ENCODE data around the gene FAS. TPM values are rescaled to one million over a fixed set of nuclear protein-coding genes. Genes with fewer than 3 reads are reported as not detected.

FAS gene
- total RNA-seq (ENCODE audit: low replicate concordance), result 8.1 and 9.2 TPM in 2 replicates
- long read RNA-seq, transcript FAS-204 (9 exons, 2,563 nt), result major isoform, 37 of 45 reads
- long read RNA-seq, transcript FAS-205 (8 exons, 1,044 nt), result minor isoform, 6 of 45 reads
- long read RNA-seq, partial matches to known transcripts, result 2 of 45 reads
- long read RNA-seq, other reads (novel, unspliced or antisense), result 0 of 45 reads

GRCh38 chr10:88990384-88991160 is at the start of gene FAS:
Gene FAS, plus strand, starts transcription at chr10:88990798. Its CDS starts 79 bp downstream, at chr10:88990877.
- Mint-ChIP-seq H3K4me1 (ENCODE audit: unreplicated experiment) (peaks cover 26% of the 10 kb centered on the region), H3K27me3 (peaks cover 17% of the 10 kb centered on the region), H3K36me3 (no peaks in the 10 kb centered on the region), H3K4me3 (peak within 1 kb of the TSS; percentile 98), H3K9me3 (no peaks in the 10 kb centered on the region), H3K27ac (peak within 1 kb of the TSS; percentile 90)
- peak; percentile 70 for DNase-seq (ENCODE audit: extremely low spot score, unreplicated experiment)
- TF ChIP-seq, protein P1, sequence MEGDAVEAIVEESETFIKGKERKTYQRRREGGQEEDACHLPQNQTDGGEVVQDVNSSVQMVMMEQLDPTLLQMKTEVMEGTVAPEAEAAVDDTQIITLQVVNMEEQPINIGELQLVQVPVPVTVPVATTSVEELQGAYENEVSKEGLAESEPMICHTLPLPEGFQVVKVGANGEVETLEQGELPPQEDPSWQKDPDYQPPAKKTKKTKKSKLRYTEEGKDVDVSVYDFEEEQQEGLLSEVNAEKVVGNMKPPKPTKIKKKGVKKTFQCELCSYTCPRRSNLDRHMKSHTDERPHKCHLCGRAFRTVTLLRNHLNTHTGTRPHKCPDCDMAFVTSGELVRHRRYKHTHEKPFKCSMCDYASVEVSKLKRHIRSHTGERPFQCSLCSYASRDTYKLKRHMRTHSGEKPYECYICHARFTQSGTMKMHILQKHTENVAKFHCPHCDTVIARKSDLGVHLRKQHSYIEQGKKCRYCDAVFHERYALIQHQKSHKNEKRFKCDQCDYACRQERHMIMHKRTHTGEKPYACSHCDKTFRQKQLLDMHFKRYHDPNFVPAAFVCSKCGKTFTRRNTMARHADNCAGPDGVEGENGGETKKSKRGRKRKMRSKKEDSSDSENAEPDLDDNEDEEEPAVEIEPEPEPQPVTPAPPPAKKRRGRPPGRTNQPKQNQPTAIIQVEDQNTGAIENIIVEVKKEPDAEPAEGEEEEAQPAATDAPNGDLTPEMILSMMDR (conservative IDR thresholded peaks at IDR 0.05), result no peak

- Mint-ChIP-seq H3K4me1 (ENCODE audit: unreplicated experiment) (no peaks in the 10 kb centered on the region), H3K4me3 (no peak overlapping the region), H3K27me3 (no peaks in the 10 kb centered on the region), H3K9me3 (no peaks in the 10 kb centered on the region), H3K27ac (no peak overlapping the region), H3K36me3 (peaks cover 16% of the 10 kb centered on the region)
- no peak for DNase-seq (ENCODE audit: extremely low spot score, unreplicated experiment)
- TF ChIP-seq, protein P1 (conservative IDR thresholded peaks at IDR 0.05), result no peak
These were observed 49.6 kb upstream of the FAS start for GRCh38 chr10:88941026-88941425.

DNA sequence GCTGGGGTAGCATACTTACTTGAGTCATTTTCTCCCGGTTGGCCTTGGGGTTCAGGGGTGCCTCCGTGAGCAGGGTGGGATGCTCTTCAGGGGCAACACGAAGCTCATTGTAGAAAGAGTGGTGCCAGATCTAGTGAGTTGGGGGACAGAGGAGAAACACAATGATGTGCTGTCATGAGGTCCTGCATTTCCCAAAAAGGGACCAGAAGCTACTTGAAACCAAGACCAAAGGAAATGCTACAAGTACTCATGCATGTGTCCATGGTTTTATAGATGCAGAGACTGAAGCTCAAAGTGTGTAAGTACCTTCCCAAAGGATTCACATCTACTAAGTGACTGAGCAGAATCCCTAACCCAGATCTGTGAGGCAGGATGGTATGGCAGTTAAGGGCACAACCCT is 46.8 kb upstream of the FAS start:
- DNase-seq (ENCODE audit: extremely low spot score, unreplicated experiment), result no peak
- no peaks in the 10 kb centered on the region for H3K9me3 Mint-ChIP-seq
- no peak overlapping the region for H3K4me3 Mint-ChIP-seq
- no peaks in the 10 kb centered on the region for H3K4me1 Mint-ChIP-seq (ENCODE audit: unreplicated experiment)
- peaks cover 15% of the 10 kb centered on the region for H3K36me3 Mint-ChIP-seq
- no peak overlapping the region for H3K27ac Mint-ChIP-seq
- TF ChIP-seq, protein P1 (conservative IDR thresholded peaks at IDR 0.05), result no peak
- H3K27me3 Mint-ChIP-seq, result no peaks in the 10 kb centered on the region

DNA sequence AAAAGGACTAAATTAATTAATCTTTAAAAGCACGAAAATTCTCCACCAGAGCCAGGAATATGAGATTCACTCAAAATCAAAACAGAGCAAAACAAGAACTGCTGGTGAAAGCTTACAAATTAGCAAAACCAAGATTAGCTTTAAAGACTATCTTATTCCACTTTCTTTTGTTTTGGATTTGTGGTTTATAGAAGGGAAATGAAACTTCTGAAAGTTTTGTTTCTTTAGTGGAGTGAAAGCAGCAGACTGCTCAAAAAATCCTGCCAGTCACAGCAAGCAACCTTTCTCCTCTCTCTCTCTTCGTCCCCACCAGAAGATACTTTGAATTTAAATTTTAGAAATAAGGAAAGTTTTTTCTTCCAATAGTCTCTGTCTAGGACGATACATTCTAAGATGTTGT is 45.8 kb upstream of the FAS start:
- Mint-ChIP-seq H3K4me1 (ENCODE audit: unreplicated experiment) (peaks cover 5% of the 10 kb centered on the region), H3K27ac (no peak overlapping the region), H3K27me3 (no peaks in the 10 kb centered on the region), H3K36me3 (peaks cover 11% of the 10 kb centered on the region), H3K9me3 (no peaks in the 10 kb centered on the region), H3K4me3 (no peak overlapping the region)
- TF ChIP-seq, protein P1 (conservative IDR thresholded peaks at IDR 0.05), result no peak
- DNase-seq (ENCODE audit: extremely low spot score, unreplicated experiment), result no peak

GRCh38 chr10:88946200-88946599 is 44.4 kb upstream of the FAS start:
- no peak for DNase-seq (ENCODE audit: extremely low spot score, unreplicated experiment)
- H3K36me3 Mint-ChIP-seq, result peaks cover 7% of the 10 kb centered on the region
- H3K27me3 Mint-ChIP-seq, result no peaks in the 10 kb centered on the region
- TF ChIP-seq, protein P1 (conservative IDR thresholded peaks at IDR 0.05), result no peak
- H3K4me1 Mint-ChIP-seq (ENCODE audit: unreplicated experiment), result peaks cover 15% of the 10 kb centered on the region
- no peaks in the 10 kb centered on the region for H3K9me3 Mint-ChIP-seq
- H3K4me3 Mint-ChIP-seq, result no peak overlapping the region
- no peak overlapping the region for H3K27ac Mint-ChIP-seq

All from type B pancreatic cell (in vitro differentiated cells).